ENCODE results near the gene AHCTF1. TPM values are rescaled to one million over a fixed set of nuclear protein-coding genes. Genes with fewer than 3 reads are reported as not detected.
"Not testable (repeated sequence)": the region's sequence is repeated elsewhere in the genome, so short reads cannot be mapped to it uniquely, and the experiment has no call there.

Gene AHCTF1
- total and polyA plus RNA-seq, 12 donors: 10.0 to 42.6 (median 27.9) TPM

GRCh38 chr1:246820666-246821065 lies 111.1 kb downstream of the AHCTF1 start:
- TF ChIP-seq POLR2A (IDR thresholded peaks at IDR 0.05) (no peak), CTCF (IDR thresholded peaks at IDR 0.05) (no peak)
- Histone ChIP-seq H3K27ac (no peak overlapping the region), H3K4me3 (no peak overlapping the region), H3K36me3 (replicated peaks in 1 of 2) (no peaks in the 10 kb centered on the region), H3K27me3 (no peaks in the 10 kb centered on the region), H3K4me1 (replicated peaks in 1 of 2) (no peaks in the 10 kb centered on the region), H3K9me3 (replicated peaks in 1 of 3) (no peaks in the 10 kb centered on the region)
- intact Hi-C loops (cut with DNase I): no loop called here
- WGBS, 4 donors: 61 to 78% (median 63%) methylated on average over 7 of the region's 7 CpGs
- DNase-seq: peak in 1 of 7 donors; percentile 14

- WGBS, 4 donors: 51 to 75% (median 63%) methylated on average over 3 of the region's 9 CpGs
- H3K36me3 ChIP-seq (replicated peaks in 1 of 2); H3K27ac ChIP-seq; H3K4me3 ChIP-seq; H3K27me3 ChIP-seq; H3K9me3 ChIP-seq (replicated peaks in 1 of 3); intact Hi-C loops (cut with DNase I); H3K4me1 ChIP-seq (replicated peaks in 1 of 2): not testable (repeated sequence)
- peak in 1 of 7 donors; percentile 20 for DNase-seq
Observed at GRCh38 chr1:246817778-246818177, 114.0 kb downstream of the AHCTF1 start.

GRCh38 chr1:246815693-246816270 lies 116.0 kb downstream of the AHCTF1 start:
- Histone ChIP-seq H3K36me3 (replicated peaks in 1 of 2) (no peaks in the 10 kb centered on the region), H3K9me3 (replicated peaks in 1 of 3) (no peaks in the 10 kb centered on the region), H3K4me3 (no peak overlapping the region), H3K27ac (no peak overlapping the region), H3K27me3 (no peaks in the 10 kb centered on the region), H3K4me1 (replicated peaks in 1 of 2) (no peaks in the 10 kb centered on the region)
- 62 to 75% (median 71%) methylated on average over 11 of the region's 11 CpGs for WGBS, 4 donors
- DNase-seq: no peak
- TF ChIP-seq POLR2A (IDR thresholded peaks at IDR 0.05) (no peak), CTCF (IDR thresholded peaks at IDR 0.05) (no peak)
- intact Hi-C loops (cut with DNase I): no loop called here

GRCh38 chr1:246814890-246815289 lies 116.9 kb downstream of the AHCTF1 start:
- Histone ChIP-seq H3K4me3 (no peak overlapping the region), H3K27ac (no peak overlapping the region), H3K27me3 (no peaks in the 10 kb centered on the region), H3K36me3 (replicated peaks in 1 of 2) (no peaks in the 10 kb centered on the region), H3K4me1 (replicated peaks in 1 of 2) (no peaks in the 10 kb centered on the region), H3K9me3 (replicated peaks in 1 of 3) (no peaks in the 10 kb centered on the region)
- 77 to 85% (median 81%) methylated on average over 13 of the region's 13 CpGs for WGBS, 4 donors
- intact Hi-C loops (cut with DNase I): no loop called here
- TF ChIP-seq POLR2A (IDR thresholded peaks at IDR 0.05): no peak
- no peak for TF ChIP-seq CTCF (IDR thresholded peaks at IDR 0.05)
- no peak for DNase-seq

- DNase-seq; H3K9me3 ChIP-seq (replicated peaks in 1 of 3); H3K4me3 ChIP-seq; H3K4me1 ChIP-seq (replicated peaks in 1 of 2); H3K27me3 ChIP-seq; H3K36me3 ChIP-seq (replicated peaks in 1 of 2); H3K27ac ChIP-seq; intact Hi-C loops (cut with DNase I): not testable (repeated sequence)
- WGBS, 4 donors: 82 to 90% (median 87%) methylated on average over 3 to 4 of the region's 4 CpGs
Observed at GRCh38 chr1:246813325-246813724, 118.4 kb downstream of the AHCTF1 start.

Data from adrenal gland (tissue), 12 donors.